Measurements from ENCODE around the gene SIRPA. TPM values are rescaled to one million over a fixed set of nuclear protein-coding genes. Genes with fewer than 3 reads are reported as not detected.

The SIRPA gene
- total RNA-seq, 2 donors from 2014 or later, result 20.3 to 31.0 TPM

- H3K4me3 ChIP-seq, result no peak overlapping the region
- H3K27me3 ChIP-seq (replicated peaks; ENCODE audit: insufficient read depth), result no peaks in the 10 kb centered on the region
- intact Hi-C loops (cut with DNase I), result no loop called here
- H3K36me3 ChIP-seq, result no peaks in the 10 kb centered on the region
- no peaks in the 10 kb centered on the region for H3K4me1 ChIP-seq (replicated peaks)
- no peak overlapping the region for H3K27ac ChIP-seq
- no peak for DNase-seq (ENCODE audit: low spot score)
- H3K9me3 ChIP-seq, result no peaks in the 10 kb centered on the region
- 93% methylated on average over 5 of the region's 5 CpGs for WGBS
- TF ChIP-seq POLR2A (IDR thresholded peaks at IDR 0.05) (no peak), POLR2AphosphoS5 (IDR thresholded peaks at IDR 0.05) (no peak), CTCF (IDR thresholded peaks at IDR 0.05) (no peak)
Measured at GRCh38 chr20:1953621-1954020, 58.4 kb downstream of the SIRPA start.

GRCh38 chr20:1955217-1955616, 60.0 kb downstream of the SIRPA start:
- 61% methylated on average over 8 of the region's 8 CpGs for WGBS
- Histone ChIP-seq H3K9me3 (no peaks in the 10 kb centered on the region), H3K4me1 (replicated peaks) (no peaks in the 10 kb centered on the region), H3K27ac (no peak overlapping the region), H3K36me3 (no peaks in the 10 kb centered on the region), H3K4me3 (no peak overlapping the region), H3K27me3 (replicated peaks; ENCODE audit: insufficient read depth) (no peaks in the 10 kb centered on the region)
- no peak for DNase-seq (ENCODE audit: low spot score)
- TF ChIP-seq POLR2AphosphoS5 (IDR thresholded peaks at IDR 0.05) (no peak), CTCF (IDR thresholded peaks at IDR 0.05) (no peak), POLR2A (IDR thresholded peaks at IDR 0.05) (no peak)
- intact Hi-C loops (cut with DNase I), result no loop called here

GRCh38 chr20:1958426-1958825, 63.2 kb downstream of the SIRPA start:
- Histone ChIP-seq H3K36me3 (no peaks in the 10 kb centered on the region), H3K27ac (no peak overlapping the region), H3K9me3 (no peaks in the 10 kb centered on the region), H3K4me1 (replicated peaks) (no peaks in the 10 kb centered on the region), H3K4me3 (no peak overlapping the region), H3K27me3 (replicated peaks; ENCODE audit: insufficient read depth) (no peaks in the 10 kb centered on the region)
- DNase-seq (ENCODE audit: low spot score), result no peak
- intact Hi-C loops (cut with DNase I), result no loop called here
- TF ChIP-seq CTCF (IDR thresholded peaks at IDR 0.05) (no peak), POLR2AphosphoS5 (IDR thresholded peaks at IDR 0.05) (no peak)
- 89% methylated on average over 2 of the region's 2 CpGs for WGBS

DNA sequence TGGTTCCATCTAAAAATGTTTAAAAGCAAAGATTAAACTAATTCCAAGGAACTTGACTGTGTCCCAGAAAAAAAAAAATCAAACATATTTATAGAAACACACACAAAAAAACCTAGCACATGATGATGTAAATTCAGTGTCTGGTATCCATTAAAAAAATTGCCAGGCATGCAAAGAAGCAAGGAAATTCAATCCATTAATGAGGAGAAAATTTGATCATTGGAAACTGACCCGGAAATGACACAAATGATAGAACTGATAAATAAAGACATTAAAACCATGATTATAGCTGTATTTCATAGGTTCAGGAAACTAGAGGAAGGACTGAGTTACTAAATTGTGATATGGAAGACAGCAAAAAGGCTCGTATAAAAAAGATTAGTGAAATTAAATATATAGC, 63.9 kb downstream of the SIRPA start:
- no peaks in the 10 kb centered on the region for H3K27me3 ChIP-seq (replicated peaks; ENCODE audit: insufficient read depth)
- WGBS, result 61% methylated on average over 2 of the region's 2 CpGs
- H3K27ac ChIP-seq, result no peak overlapping the region
- TF ChIP-seq CTCF (IDR thresholded peaks at IDR 0.05) (no peak), POLR2A (IDR thresholded peaks at IDR 0.05) (no peak), POLR2AphosphoS5 (IDR thresholded peaks at IDR 0.05) (no peak)
- H3K9me3 ChIP-seq, result no peaks in the 10 kb centered on the region
- DNase-seq (ENCODE audit: low spot score), result no peak
- intact Hi-C loops (cut with DNase I), result no loop called here
- H3K36me3 ChIP-seq, result no peaks in the 10 kb centered on the region
- H3K4me1 ChIP-seq (replicated peaks), result no peaks in the 10 kb centered on the region
- no peak overlapping the region for H3K4me3 ChIP-seq

DNA sequence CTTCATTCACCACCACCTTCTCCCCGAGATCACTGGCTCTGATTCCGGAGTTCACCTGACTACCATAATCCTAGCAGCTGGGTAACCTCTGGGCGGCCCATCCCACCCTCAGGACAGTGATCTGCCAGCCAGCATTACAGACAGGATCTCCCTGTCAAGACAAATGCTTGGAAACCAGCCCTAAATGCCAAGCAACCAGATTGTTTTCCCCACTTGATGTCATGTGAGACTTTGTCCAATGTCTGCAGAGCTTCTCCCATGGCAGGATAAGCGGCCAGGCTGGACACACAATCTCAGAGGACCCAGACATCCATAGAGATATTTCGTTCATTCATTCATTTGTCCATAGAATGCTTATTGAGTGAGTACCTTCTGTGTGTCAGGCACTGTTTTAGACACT, 66.2 kb downstream of the SIRPA start:
- Histone ChIP-seq H3K4me1 (replicated peaks) (no peaks in the 10 kb centered on the region), H3K9me3 (no peaks in the 10 kb centered on the region), H3K27ac (no peak overlapping the region), H3K27me3 (replicated peaks; ENCODE audit: insufficient read depth) (no peaks in the 10 kb centered on the region), H3K4me3 (no peak overlapping the region), H3K36me3 (no peaks in the 10 kb centered on the region)
- intact Hi-C loops (cut with DNase I), result no loop called here
- no peak for DNase-seq (ENCODE audit: low spot score)
- TF ChIP-seq POLR2AphosphoS5 (IDR thresholded peaks at IDR 0.05), result no peak
- TF ChIP-seq POLR2A (IDR thresholded peaks at IDR 0.05), result no peak
- TF ChIP-seq CTCF (IDR thresholded peaks at IDR 0.05), result no peak
- WGBS, result 82% methylated on average over 5 of the region's 5 CpGs
